Body of pancreas (tissue), 4 donors: Measurements from ENCODE around the gene ADAMTS2.

Experiments used
- POLR2A ChIP-seq, 3 donors: fragments of 450-650 bp; IDR thresholded peaks; one replicate each; pipeline ENCODE4 v1.6.1; 2016; ENCODE audit warnings: antibody characterized with exemption in 3 of 3, mild to moderate bottlenecking in 2 of 3
- TF ChIP-seq, protein P1 (sequence below), 7 experiments: fragments of 450-650 bp in 4 of 7; fragments of 200-600 bp in 3 of 7; sonication (generic) in 3 of 7; IDR thresholded peaks; one replicate each; pipeline ENCODE4 v1.5.1; 2016 to 2019; ENCODE audit warnings: antibody characterized with exemption in 7 of 7

DNA sequence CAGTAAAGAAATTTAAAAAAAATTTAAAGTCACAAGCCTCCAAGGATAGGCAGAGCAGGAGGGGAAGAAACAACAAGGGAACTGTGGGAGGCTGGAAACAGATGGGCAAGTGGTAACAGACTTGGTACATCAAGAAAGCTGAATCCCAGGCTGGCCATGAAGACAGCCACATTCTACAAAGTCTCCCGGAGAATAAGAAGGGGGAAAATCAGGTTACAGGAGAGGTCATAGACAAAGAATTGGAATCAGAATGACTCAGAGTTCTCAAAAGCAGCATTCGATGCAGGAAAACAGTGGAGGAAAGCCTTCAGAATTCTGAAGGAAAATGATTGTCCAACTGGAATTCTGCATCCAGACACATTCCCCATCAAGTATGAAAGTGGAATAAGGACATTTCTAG, 129.7 kb downstream of the ADAMTS2 start:
- TF ChIP-seq, protein P1, sequence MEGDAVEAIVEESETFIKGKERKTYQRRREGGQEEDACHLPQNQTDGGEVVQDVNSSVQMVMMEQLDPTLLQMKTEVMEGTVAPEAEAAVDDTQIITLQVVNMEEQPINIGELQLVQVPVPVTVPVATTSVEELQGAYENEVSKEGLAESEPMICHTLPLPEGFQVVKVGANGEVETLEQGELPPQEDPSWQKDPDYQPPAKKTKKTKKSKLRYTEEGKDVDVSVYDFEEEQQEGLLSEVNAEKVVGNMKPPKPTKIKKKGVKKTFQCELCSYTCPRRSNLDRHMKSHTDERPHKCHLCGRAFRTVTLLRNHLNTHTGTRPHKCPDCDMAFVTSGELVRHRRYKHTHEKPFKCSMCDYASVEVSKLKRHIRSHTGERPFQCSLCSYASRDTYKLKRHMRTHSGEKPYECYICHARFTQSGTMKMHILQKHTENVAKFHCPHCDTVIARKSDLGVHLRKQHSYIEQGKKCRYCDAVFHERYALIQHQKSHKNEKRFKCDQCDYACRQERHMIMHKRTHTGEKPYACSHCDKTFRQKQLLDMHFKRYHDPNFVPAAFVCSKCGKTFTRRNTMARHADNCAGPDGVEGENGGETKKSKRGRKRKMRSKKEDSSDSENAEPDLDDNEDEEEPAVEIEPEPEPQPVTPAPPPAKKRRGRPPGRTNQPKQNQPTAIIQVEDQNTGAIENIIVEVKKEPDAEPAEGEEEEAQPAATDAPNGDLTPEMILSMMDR (IDR thresholded peaks at IDR 0.05), result no peak
- TF ChIP-seq POLR2A (IDR thresholded peaks at IDR 0.05), result no peak
